ENCODE data around the gene HSBP1L1.

- TF ChIP-seq CTCF (IDR thresholded peaks at IDR 0.05; ENCODE audit: low read depth, low read length) = no peak
- no peak for TF ChIP-seq MAX (IDR thresholded peaks at IDR 0.05; ENCODE audit: low read depth, low read length)
- no peak for TF ChIP-seq POLR2A (IDR thresholded peaks at IDR 0.05; ENCODE audit: extremely low read depth, insufficient read length)
These were observed 29.9 kb upstream of the HSBP1L1 start for GRCh38 chr18:79934311-79935097.

Measured in NB4 (cell line).